HG02759 (cell line): ENCODE data around the gene AGMO.

Experiments used
- ATAC-seq: cut with Tn5 transposase; IDR thresholded peaks from one replicate; pipeline ENCODE4 v1.9.1; 2021; ENCODE audit warnings: mild to moderate bottlenecking, moderate library complexity; ENCODE audit not compliant: unreplicated experiment

The AGMO gene

DNA sequence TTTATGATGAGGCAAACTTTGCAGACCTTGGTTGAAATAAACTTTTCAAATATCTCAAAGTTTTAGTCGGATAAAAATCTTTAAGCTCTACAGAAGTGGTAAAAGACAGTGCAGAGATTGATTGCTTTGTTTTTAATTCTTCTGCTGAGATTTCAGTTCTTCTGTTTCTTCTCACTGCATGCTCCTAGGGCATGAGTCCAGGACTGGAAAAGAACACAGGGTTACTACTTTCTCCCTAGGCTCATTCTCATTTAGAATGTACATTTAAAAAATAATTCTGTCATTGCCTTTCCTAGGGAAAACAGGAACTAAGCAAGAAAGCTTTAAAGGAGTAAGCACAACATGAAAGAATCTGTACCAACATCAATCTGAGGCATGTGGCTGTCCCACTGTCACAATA, 402.6 kb downstream of the AGMO start:
- ATAC-seq = no peak

DNA sequence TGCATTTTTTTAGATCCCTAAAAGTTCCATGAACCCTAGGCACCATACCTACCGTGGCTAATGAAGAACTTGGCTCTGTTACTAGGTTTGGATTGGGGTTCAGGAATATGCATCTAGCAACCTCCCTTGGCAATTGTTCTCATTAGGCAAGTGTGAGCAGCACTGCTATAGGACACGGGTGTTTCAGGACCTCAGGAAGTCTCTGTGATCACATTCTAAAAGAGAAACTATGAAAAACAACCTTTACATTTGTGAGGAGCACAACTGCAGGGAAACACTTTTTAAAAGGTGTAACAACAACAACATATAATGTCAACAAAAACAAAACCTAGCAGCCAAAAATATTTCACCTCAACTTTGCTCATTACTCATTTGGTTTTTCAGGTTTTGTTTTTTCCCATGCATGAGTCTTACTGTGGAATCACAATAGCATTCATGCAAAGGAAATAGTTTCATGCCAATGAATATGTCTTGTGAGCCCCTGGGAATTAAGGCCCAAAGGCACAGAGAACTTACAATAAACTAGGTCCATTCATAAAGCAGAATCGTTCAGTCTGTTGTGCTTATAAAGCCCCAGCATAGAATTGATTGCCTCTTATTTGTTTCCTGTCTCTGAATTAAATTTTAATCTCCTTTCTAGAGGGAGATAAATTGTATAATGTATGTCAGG, 403.5 kb downstream of the AGMO start:
- no peak for ATAC-seq
